Measurements from ENCODE around the gene LAIR1.

- no peak for TF ChIP-seq CTCF (IDR thresholded peaks at IDR 0.05; ENCODE audit: insufficient read depth, low read length, poor library complexity, severe bottlenecking)
- no peak for TF ChIP-seq EZH2phosphoT487 (conservative IDR thresholded peaks at IDR 0.05; ENCODE audit: low read length)
Measured at GRCh38 chr19:54354761-54355160, 10.0 kb downstream of the LAIR1 start.

Data from SU-DHL-6 (cell line).